Panc1 (cell line): Measurements from ENCODE around the gene SUSD4.

Experiments
- CTCF ChIP-seq: fragments of 450-650 bp; IDR thresholded peaks from 2 replicates; pipeline ENCODE4 v1.5.1; 2017; ENCODE audit warnings: mild to moderate bottlenecking
- POLR2AphosphoS5 ChIP-seq: IDR thresholded peaks from 2 replicates; pipeline ENCODE4 v1.6.1; 2012; ENCODE audit warnings: mild to moderate bottlenecking, low read depth, low read length, moderate library complexity
- REST ChIP-seq, 2 experiments: IDR thresholded peaks; 2 replicates each; pipeline ENCODE4 v1.6.1; 2011 to 2012; ENCODE audit warnings: low read depth in 2 of 2, control low read depth in 1 of 2, low read length in 1 of 2, mild to moderate bottlenecking in 1 of 2, moderate library complexity in 1 of 2; ENCODE audit not compliant: insufficient read depth in 1 of 2
- SIN3A ChIP-seq: IDR thresholded peaks from 2 replicates; pipeline ENCODE4 v1.6.1; 2012; ENCODE audit warnings: low read depth, mild to moderate bottlenecking, low read length, moderate library complexity, borderline replicate concordance; ENCODE audit not compliant: insufficient read depth
- TCF7L2 ChIP-seq: IDR thresholded peaks from 2 replicates; pipeline ENCODE4 v1.6.1; 2011; ENCODE audit warnings: mild to moderate bottlenecking, low read depth, low read length, inconsistent platforms

- no peak for TF ChIP-seq CTCF
- no peak for TF ChIP-seq POLR2AphosphoS5
- TF ChIP-seq REST (IDR thresholded peaks at IDR 0.05; ENCODE audit: insufficient read depth in 1 of 2, low read depth in 2 of 2, low read length in 1 of 2) = no peak
- no peak for TF ChIP-seq SIN3A
- TF ChIP-seq TCF7L2 = no peak
These were observed 20.3 kb downstream of the SUSD4 start for GRCh38 chr1:223343692-223344091.
